ENCODE data around the gene PRSS22.
A peak's percentile ranks its signal among the peaks of the same experiment; 100 is the strongest.

The PRSS22 gene

GRCh38 chr16:2895813-2896212 is 37.8 kb upstream of the PRSS22 start:
- Histone ChIP-seq H3K4me1 (ENCODE audit: insufficient read depth, insufficient read length) (peaks cover 20% of the 10 kb centered on the region), H3K36me3 (ENCODE audit: insufficient read depth, insufficient read length, low read length) (peaks cover 34% of the 10 kb centered on the region), H3K4me3 (ENCODE audit: insufficient read length, low read depth) (no peak overlapping the region), H3K27me3 (ENCODE audit: insufficient read depth, insufficient read length) (no peaks in the 10 kb centered on the region), H3K9me3 (ENCODE audit: insufficient read depth, low read length) (no peaks in the 10 kb centered on the region), H3K9ac (ENCODE audit: insufficient read length, low read depth) (no peak overlapping the region)
- no peak for DNase-seq (ENCODE audit: low read depth, low spot score)
- TF ChIP-seq SUZ12 (IDR thresholded peaks at IDR 0.05; ENCODE audit: extremely low read depth, insufficient read depth, insufficient read length) (no peak), ZNF274 (IDR thresholded peaks at IDR 0.05; ENCODE audit: low read depth, low read length) (no peak), YY1 (IDR thresholded peaks at IDR 0.05; ENCODE audit: insufficient read depth, insufficient read length) (no peak)

GRCh38 chr16:2894231-2894630 is 36.3 kb upstream of the PRSS22 start:
- H3K4me1 ChIP-seq (ENCODE audit: insufficient read depth, insufficient read length): peaks cover 20% of the 10 kb centered on the region
- no peaks in the 10 kb centered on the region for H3K9me3 ChIP-seq (ENCODE audit: insufficient read depth, low read length)
- H3K9ac ChIP-seq (ENCODE audit: insufficient read length, low read depth): no peak overlapping the region
- TF ChIP-seq YY1 (IDR thresholded peaks at IDR 0.05; ENCODE audit: insufficient read depth, insufficient read length): no peak
- TF ChIP-seq ZNF274 (IDR thresholded peaks at IDR 0.05; ENCODE audit: low read depth, low read length): no peak
- DNase-seq (ENCODE audit: low read depth, low spot score): no peak
- H3K4me3 ChIP-seq (ENCODE audit: insufficient read length, low read depth): no peak overlapping the region
- no peaks in the 10 kb centered on the region for H3K27me3 ChIP-seq (ENCODE audit: insufficient read depth, insufficient read length)
- peaks cover 27% of the 10 kb centered on the region for H3K36me3 ChIP-seq (ENCODE audit: insufficient read depth, insufficient read length, low read length)

GRCh38 chr16:2884041-2884451 is 26.1 kb upstream of the PRSS22 start:
- H3K4me1 ChIP-seq (ENCODE audit: insufficient read depth, insufficient read length): peaks cover 5% of the 10 kb centered on the region
- peaks cover 11% of the 10 kb centered on the region for H3K9me3 ChIP-seq (ENCODE audit: insufficient read depth, low read length)
- H3K4me3 ChIP-seq (ENCODE audit: insufficient read length, low read depth): peak overlapping the region; percentile 90
- no peaks in the 10 kb centered on the region for H3K36me3 ChIP-seq (ENCODE audit: insufficient read depth, insufficient read length, low read length)
- TF ChIP-seq YY1 (IDR thresholded peaks at IDR 0.05; ENCODE audit: insufficient read depth, insufficient read length) (no peak), SUZ12 (IDR thresholded peaks at IDR 0.05; ENCODE audit: extremely low read depth, insufficient read depth, insufficient read length) (no peak), ZNF274 (IDR thresholded peaks at IDR 0.05; ENCODE audit: low read depth, low read length) (no peak)
- peaks cover 13% of the 10 kb centered on the region for H3K27me3 ChIP-seq (ENCODE audit: insufficient read depth, insufficient read length)
- peak overlapping the region; percentile 90 for H3K9ac ChIP-seq (ENCODE audit: insufficient read length, low read depth)
- no peak for DNase-seq (ENCODE audit: low read depth, low spot score)

GRCh38 chr16:2883458-2883908 is 25.5 kb upstream of the PRSS22 start:
- DNase-seq (ENCODE audit: low read depth, low spot score): no peak
- peak overlapping the region; percentile 90 for H3K9ac ChIP-seq (ENCODE audit: insufficient read length, low read depth)
- peak overlapping the region; percentile 90 for H3K4me3 ChIP-seq (ENCODE audit: insufficient read length, low read depth)
- peaks cover 5% of the 10 kb centered on the region for H3K4me1 ChIP-seq (ENCODE audit: insufficient read depth, insufficient read length)
- peaks cover 11% of the 10 kb centered on the region for H3K9me3 ChIP-seq (ENCODE audit: insufficient read depth, low read length)
- no peak for TF ChIP-seq YY1 (IDR thresholded peaks at IDR 0.05; ENCODE audit: insufficient read depth, insufficient read length)
- TF ChIP-seq SUZ12 (IDR thresholded peaks at IDR 0.05; ENCODE audit: extremely low read depth, insufficient read depth, insufficient read length): no peak
- TF ChIP-seq ZNF274 (IDR thresholded peaks at IDR 0.05; ENCODE audit: low read depth, low read length): no peak
- H3K27me3 ChIP-seq (ENCODE audit: insufficient read depth, insufficient read length): peaks cover 13% of the 10 kb centered on the region
- no peaks in the 10 kb centered on the region for H3K36me3 ChIP-seq (ENCODE audit: insufficient read depth, insufficient read length, low read length)

GRCh38 chr16:2882650-2883457 is 24.9 kb upstream of the PRSS22 start, which contains the start of gene FLYWCH2:
Gene FLYWCH2, plus strand, starts transcription at chr16:2883215. Its CDS starts 13,235 bp downstream, at chr16:2896450.
- Histone ChIP-seq H3K27me3 (ENCODE audit: insufficient read depth, insufficient read length) (peaks cover 13% of the 10 kb centered on the region), H3K9me3 (ENCODE audit: insufficient read depth, low read length) (peaks cover 11% of the 10 kb centered on the region), H3K4me1 (ENCODE audit: insufficient read depth, insufficient read length) (peaks cover 5% of the 10 kb centered on the region), H3K4me3 (ENCODE audit: insufficient read length, low read depth) (peak within 1 kb of the TSS; percentile 90), H3K36me3 (ENCODE audit: insufficient read depth, insufficient read length, low read length) (no peaks in the 10 kb centered on the region), H3K9ac (ENCODE audit: insufficient read length, low read depth) (peak within 1 kb of the TSS; percentile 90)
- DNase-seq (ENCODE audit: low read depth, low spot score): peak; percentile 96
- TF ChIP-seq YY1 (IDR thresholded peaks at IDR 0.05; ENCODE audit: insufficient read depth, insufficient read length) (no peak), ZNF274 (IDR thresholded peaks at IDR 0.05; ENCODE audit: low read depth, low read length) (no peak), SUZ12 (IDR thresholded peaks at IDR 0.05; ENCODE audit: extremely low read depth, insufficient read depth, insufficient read length) (no peak)

GRCh38 chr16:2881783-2882649 is 24.0 kb upstream of the PRSS22 start:
- no peak for DNase-seq (ENCODE audit: low read depth, low spot score)

More at GRCh38 chr16:2881783-2882649, 24.0 kb upstream of the PRSS22 start:
- peaks cover 11% of the 10 kb centered on the region for H3K9me3 ChIP-seq (ENCODE audit: insufficient read depth, low read length)
- peaks cover 5% of the 10 kb centered on the region for H3K4me1 ChIP-seq (ENCODE audit: insufficient read depth, insufficient read length)
- peak overlapping the region; percentile 54 for H3K4me3 ChIP-seq (ENCODE audit: insufficient read length, low read depth)
- peaks cover 13% of the 10 kb centered on the region for H3K27me3 ChIP-seq (ENCODE audit: insufficient read depth, insufficient read length)
- TF ChIP-seq YY1 (IDR thresholded peaks at IDR 0.05; ENCODE audit: insufficient read depth, insufficient read length) (no peak), ZNF274 (IDR thresholded peaks at IDR 0.05; ENCODE audit: low read depth, low read length) (no peak), SUZ12 (IDR thresholded peaks at IDR 0.05; ENCODE audit: extremely low read depth, insufficient read depth, insufficient read length) (no peak)
- no peaks in the 10 kb centered on the region for H3K36me3 ChIP-seq (ENCODE audit: insufficient read depth, insufficient read length, low read length)
- H3K9ac ChIP-seq (ENCODE audit: insufficient read length, low read depth): peak overlapping the region; percentile 78
